ENCODE data around the gene P3R3URF. TPM values are rescaled to one million over a fixed set of nuclear protein-coding genes. Genes with fewer than 3 reads are reported as not detected.
A peak's percentile ranks its signal among the peaks of the same experiment; 100 is the strongest.

P3R3URF gene
- total and polyA plus RNA-seq, 12 donors: not detected

- Histone ChIP-seq H3K9me3 (replicated peaks in 1 of 3) (no peaks in the 10 kb centered on the region), H3K27me3 (no peaks in the 10 kb centered on the region), H3K4me3 (no peak overlapping the region), H3K36me3 (replicated peaks in 1 of 2) (no peaks in the 10 kb centered on the region), H3K27ac (peak overlapping the region in 1 of 5 donors; percentile 23), H3K4me1 (replicated peaks in 1 of 2) (no peaks in the 10 kb centered on the region)
- no peak for DNase-seq
- TF ChIP-seq CTCF (IDR thresholded peaks at IDR 0.05) (no peak), POLR2A (IDR thresholded peaks at IDR 0.05) (no peak)
- 79 to 94% (median 86%) methylated on average over 2 of the region's 2 CpGs for WGBS, 4 donors
- intact Hi-C loops (cut with DNase I): no loop called here
Observed at GRCh38 chr1:46150085-46150484, 26.2 kb downstream of the P3R3URF start.

- H3K27ac ChIP-seq: no peak overlapping the region
- H3K27me3 ChIP-seq: no peaks in the 10 kb centered on the region
- H3K4me3 ChIP-seq: no peak overlapping the region
- H3K4me1 ChIP-seq (replicated peaks in 1 of 2): no peaks in the 10 kb centered on the region
- H3K9me3 ChIP-seq (replicated peaks in 1 of 3): no peaks in the 10 kb centered on the region
- TF ChIP-seq CTCF (IDR thresholded peaks at IDR 0.05): no peak
- TF ChIP-seq POLR2A (IDR thresholded peaks at IDR 0.05): no peak
- DNase-seq: no peak
- 70 to 81% (median 77%) methylated on average over 2 of the region's 2 CpGs for WGBS, 4 donors
- intact Hi-C loops (cut with DNase I): no loop called here
- H3K36me3 ChIP-seq (replicated peaks in 1 of 2): no peaks in the 10 kb centered on the region
Observed at GRCh38 chr1:46148318-46148717, 28.0 kb downstream of the P3R3URF start.

GRCh38 chr1:46137916-46138315 is 38.4 kb downstream of the P3R3URF start:
- H3K9me3 ChIP-seq (replicated peaks in 1 of 3): no peaks in the 10 kb centered on the region
- no peak for DNase-seq
- H3K36me3 ChIP-seq (replicated peaks in 1 of 2): no peaks in the 10 kb centered on the region
- H3K4me1 ChIP-seq (replicated peaks in 1 of 2): peaks cover 15 to 20% of the 10 kb centered on the region in 2 donors
- intact Hi-C loops (cut with DNase I): loop anchor here in 1 of 2 donors (5.0 kb wide), 1 partner anchor 34 kb away; no protein-coding TSS in a partner anchor
- peak overlapping the region in 2 of 5 donors; percentile 18 to 24 for H3K27ac ChIP-seq
- WGBS, 4 donors: 62 to 68% (median 65%) methylated on average over 3 of the region's 3 CpGs
- H3K27me3 ChIP-seq: no peaks in the 10 kb centered on the region
- H3K4me3 ChIP-seq: no peak overlapping the region
- TF ChIP-seq CTCF (IDR thresholded peaks at IDR 0.05) (no peak), POLR2A (IDR thresholded peaks at IDR 0.05) (no peak)

- no peaks in the 10 kb centered on the region for H3K27me3 ChIP-seq
- no peaks in the 10 kb centered on the region for H3K9me3 ChIP-seq (replicated peaks in 1 of 3)
- H3K27ac ChIP-seq: peak overlapping the region in 1 of 5 donors; percentile 24
- H3K36me3 ChIP-seq (replicated peaks in 1 of 2): no peaks in the 10 kb centered on the region
- no peak for DNase-seq
- TF ChIP-seq CTCF (IDR thresholded peaks at IDR 0.05) (no peak), POLR2A (IDR thresholded peaks at IDR 0.05) (no peak)
- no peak overlapping the region for H3K4me3 ChIP-seq
- H3K4me1 ChIP-seq (replicated peaks in 1 of 2): peaks cover 15 to 20% of the 10 kb centered on the region in 2 donors
- intact Hi-C loops (cut with DNase I): loop anchor here in 1 of 2 donors (5.0 kb wide), 1 partner anchor 36 kb away; no protein-coding TSS in a partner anchor
Observed at GRCh38 chr1:46136711-46137110, 39.6 kb downstream of the P3R3URF start.
